SK-N-SH treated with all-trans-retinoic acid at 6 μM for 48 hours (cell line): ENCODE results near the gene AHCYL2.
A peak's percentile ranks its signal among the peaks of the same experiment; 100 is the strongest.

Experiments
- ATAC-seq: fragments of 200-7000 bp; cut with Tn5 transposase; 3 replicates; pipeline ENCODE4 v1.9.1; 2020; ENCODE audit warnings: mild to moderate bottlenecking, moderate library complexity
- ARNTL ChIP-seq: fragments of 450-650 bp; formaldehyde crosslinking; IDR thresholded peaks from 2 replicates; pipeline ENCODE4 v1.5.0; 2020; ENCODE audit warnings: low read depth, mild to moderate bottlenecking, moderate library complexity, borderline replicate concordance
- BACH2 ChIP-seq: fragments of 250-450 bp; sonication (Bioruptor Pico); IDR thresholded peaks from 2 replicates; pipeline ENCODE4 v1.9.0; 2021; ENCODE audit warnings: mild to moderate bottlenecking, borderline replicate concordance
- CREB5 ChIP-seq: fragments of 250-450 bp; sonication (Bioruptor Pico); IDR thresholded peaks from 2 replicates; pipeline ENCODE4 v1.5.1; 2020; ENCODE audit warnings: low read depth, mild to moderate bottlenecking, moderate library complexity
- CSDC2 ChIP-seq: fragments of 250-450 bp; sonication (Bioruptor Pico); IDR thresholded peaks from 2 replicates; pipeline ENCODE4 v1.5.0; 2020; ENCODE audit warnings: mild to moderate bottlenecking, moderate library complexity
- CSRNP3 ChIP-seq: fragments of 250-450 bp; sonication (Bioruptor Pico); IDR thresholded peaks from 2 replicates; pipeline ENCODE4 v1.5.1; 2021; ENCODE audit warnings: mild to moderate bottlenecking, moderate library complexity
- ESRRG ChIP-seq: fragments of 250-450 bp; sonication (Bioruptor Pico); IDR thresholded peaks from 2 replicates; pipeline ENCODE4 v1.6.1; 2021; ENCODE audit warnings: mild to moderate bottlenecking
- GLIS3 ChIP-seq: fragments of 250-450 bp; sonication (Bioruptor Pico); IDR thresholded peaks from 2 replicates; pipeline ENCODE4 v1.5.0; 2020; ENCODE audit warnings: mild to moderate bottlenecking, moderate library complexity
- ISL1 ChIP-seq: fragments of 250-450 bp; sonication (Bioruptor Pico); IDR thresholded peaks from 2 replicates; pipeline ENCODE4 v2.1.2; 2022; ENCODE audit warnings: mild to moderate bottlenecking, moderate library complexity
- OSR1 ChIP-seq: fragments of 250-450 bp; sonication (Bioruptor Pico); IDR thresholded peaks from 2 replicates; pipeline ENCODE4 v1.8.0; 2022; ENCODE audit warnings: moderate library complexity, mild to moderate bottlenecking, inconsistent platforms
- PATZ1 ChIP-seq: fragments of 250-450 bp; sonication (Bioruptor Pico); IDR thresholded peaks from 2 replicates; pipeline ENCODE4 v1.8.0; 2020; ENCODE audit warnings: mild to moderate bottlenecking, moderate library complexity, borderline replicate concordance
- POU6F1 ChIP-seq: fragments of 250-450 bp; sonication (Bioruptor Pico); IDR thresholded peaks from 2 replicates; pipeline ENCODE4 v1.8.0; 2021; ENCODE audit warnings: low read depth, mild to moderate bottlenecking, moderate library complexity, borderline replicate concordance
- PPARA ChIP-seq: fragments of 250-450 bp; sonication (Bioruptor Pico); IDR thresholded peaks from 2 replicates; pipeline ENCODE4 v1.5.0; 2020; ENCODE audit warnings: mild to moderate bottlenecking, borderline replicate concordance
- RARB ChIP-seq: fragments of 250-450 bp; sonication (Bioruptor Pico); IDR thresholded peaks from 2 replicates; pipeline ENCODE4 v1.8.0; 2021; ENCODE audit warnings: mild to moderate bottlenecking, moderate library complexity
- TCF4 ChIP-seq: fragments of 250-450 bp; sonication (Bioruptor Pico); IDR thresholded peaks from 2 replicates; pipeline ENCODE4 v1.8.0; 2021; ENCODE audit warnings: mild to moderate bottlenecking, moderate library complexity, borderline replicate concordance
- TOX ChIP-seq: fragments of 250-450 bp; sonication (Bioruptor Pico); IDR thresholded peaks from 2 replicates; pipeline ENCODE4 v1.8.0; 2021; ENCODE audit warnings: mild to moderate bottlenecking, moderate library complexity, borderline replicate concordance
- TSHZ2 ChIP-seq: fragments of 250-450 bp; sonication (Bioruptor Pico); IDR thresholded peaks from 2 replicates; pipeline ENCODE4 v1.5.0; 2020; ENCODE audit warnings: mild to moderate bottlenecking, moderate library complexity
- ZC3H10 ChIP-seq: fragments of 250-450 bp; sonication (Bioruptor Pico); IDR thresholded peaks from 2 replicates; pipeline ENCODE4 v1.5.1; 2021; ENCODE audit warnings: mild to moderate bottlenecking, moderate library complexity
- ZFP3 ChIP-seq: fragments of 250-450 bp; sonication (Bioruptor Pico); IDR thresholded peaks from 2 replicates; pipeline ENCODE4 v1.5.0; 2020; ENCODE audit warnings: mild to moderate bottlenecking, moderate library complexity
- ZFP30 ChIP-seq: fragments of 450-650 bp; formaldehyde crosslinking; IDR thresholded peaks from 2 replicates; pipeline ENCODE4 v1.5.0; 2022; ENCODE audit warnings: mild to moderate bottlenecking, moderate library complexity
- ZNF565 ChIP-seq: fragments of 450-650 bp; formaldehyde crosslinking; conservative IDR thresholded peaks from 2 replicates; pipeline ENCODE4 v1.5.0; 2020; ENCODE audit warnings: low read depth, mild to moderate bottlenecking, moderate library complexity
- ZNF70 ChIP-seq: fragments of 450-650 bp; formaldehyde crosslinking; IDR thresholded peaks from 2 replicates; pipeline ENCODE4 v1.5.0; 2020; ENCODE audit warnings: mild to moderate bottlenecking, moderate library complexity
- ZNF8 ChIP-seq: fragments of 450-650 bp; formaldehyde crosslinking; IDR thresholded peaks from 2 replicates; pipeline ENCODE4 v1.5.0; 2020; ENCODE audit warnings: mild to moderate bottlenecking, moderate library complexity

The AHCYL2 gene

GRCh38 chr7:129362496-129362895 is 137.7 kb downstream of the AHCYL2 start (continued):
- TF ChIP-seq ZNF8 (no peak), ESRRG (no peak), PPARA (CRISPR knock-in tag) (no peak), ZC3H10 (no peak), ZFP3 (CRISPR knock-in tag) (no peak), CSDC2 (CRISPR knock-in tag) (no peak), ISL1 (no peak), GLIS3 (CRISPR knock-in tag) (no peak)

- ATAC-seq: peak; percentile 69
Measured at GRCh38 chr7:129367349-129367699, 142.5 kb downstream of the AHCYL2 start.

GRCh38 chr7:129367700-129368388 is 143.0 kb downstream of the AHCYL2 start:
- peak; percentile 97 for ATAC-seq
- TF ChIP-seq BACH2 (CRISPR knock-in tag) (no peak), ESRRG (no peak), ZFP30 (CRISPR knock-in tag) (no peak), ZFP3 (CRISPR knock-in tag) (no peak), ZC3H10 (no peak), CSDC2 (CRISPR knock-in tag) (no peak), CSRNP3 (CRISPR knock-in tag) (no peak), TCF4 (no peak), TOX (no peak), CREB5 (CRISPR knock-in tag) (no peak), PATZ1 (no peak), OSR1 (CRISPR knock-in tag) (no peak), RARB (CRISPR knock-in tag) (no peak), ARNTL (CRISPR knock-in tag) (no peak), ZNF70 (CRISPR knock-in tag) (no peak), ZNF565 (CRISPR knock-in tag) (no peak), ISL1 (no peak), POU6F1 (CRISPR knock-in tag) (no peak)
- TF ChIP-seq, all 23 proteins: peak for 0

More at GRCh38 chr7:129367349-129367699, 142.5 kb downstream of the AHCYL2 start:
- TF ChIP-seq TCF4 (no peak), ZFP3 (CRISPR knock-in tag) (no peak), ZNF70 (CRISPR knock-in tag) (no peak), ZNF565 (CRISPR knock-in tag) (no peak), TSHZ2 (CRISPR knock-in tag) (no peak), CSRNP3 (CRISPR knock-in tag) (no peak)
